OCI-LY7 (cell line): ENCODE measurements around the gene FLRT1. TPM values are rescaled to one million over a fixed set of nuclear protein-coding genes. Genes with fewer than 3 reads are reported as not detected.

ENCODE experiments used
- BruUV-seq: library from RNA; stranded (reverse); fragments of 400-500 nt; replicated peaks from 2 replicates; lab custom pipeline; 2021; lab: Mats Ljungman, UMichigan
- CTCF ChIA-PET: fragments of 300-600 bp; sonication (Branson Sonifier 250); formaldehyde crosslinking; loops from one replicate; lab custom pipeline; 2022; ENCODE audit warnings: antibody characterized with exemption; ENCODE audit not compliant: unreplicated experiment; lab: Charles Lee
- POLR2A ChIA-PET: fragments of 300-600 bp; sonication (Branson Sonifier 250); formaldehyde crosslinking; loops from one replicate; lab custom pipeline; 2022; ENCODE audit warnings: antibody characterized with exemption; lab: Charles Lee
- DNase-seq: peaks from one replicate; pipeline ENCODE4 v3.0.0-alpha.2; 2015; ENCODE audit warnings: low spot score
- H2AFZ ChIP-seq: fragments of 200-600 bp; sonication (generic), shearing (Covaris generic); 2 replicates; pipeline ENCODE4 v1.6.1; 2014; ENCODE audit warnings: mild to moderate bottlenecking, antibody characterized with exemption, low read length, moderate library complexity
- H3K27ac ChIP-seq: fragments of 200-600 bp; sonication (generic); 2 replicates; pipeline ENCODE4 v1.5.1; 2014; ENCODE audit warnings: mixed run types, low read depth, mild to moderate bottlenecking, moderate library complexity, low read length, inconsistent platforms; ENCODE audit not compliant: poor library complexity, severe bottlenecking
- H3K36me3 ChIP-seq: fragments of 200-600 bp; sonication (generic); 2 replicates; pipeline ENCODE4 v1.6.1; 2014; ENCODE audit warnings: mild to moderate bottlenecking, antibody characterized with exemption, low read length, moderate library complexity, mixed read lengths; ENCODE audit not compliant: insufficient read depth
- H3K4me1 ChIP-seq: fragments of 200-600 bp; sonication (generic); 2 replicates; pipeline ENCODE4 v1.5.1; 2014; ENCODE audit warnings: mild to moderate bottlenecking, low read length; ENCODE audit not compliant: insufficient read depth, poor library complexity, severe bottlenecking
- H3K4me2 ChIP-seq: fragments of 200-600 bp; sonication (generic); 2 replicates; pipeline ENCODE4 v1.6.1; 2014; ENCODE audit warnings: mild to moderate bottlenecking, low read length
- H3K4me3 ChIP-seq: fragments of 200-600 bp; sonication (generic); 2 replicates; pipeline ENCODE4 v1.5.1; 2014; ENCODE audit warnings: mild to moderate bottlenecking, low read depth, low read length; ENCODE audit not compliant: poor library complexity, severe bottlenecking
- H3K79me2 ChIP-seq: fragments of 200-600 bp; sonication (generic); 2 replicates; pipeline ENCODE4 v1.6.1; 2016; ENCODE audit warnings: low read depth, mild to moderate bottlenecking, low read length, moderate library complexity, mixed read lengths; ENCODE audit not compliant: insufficient read depth
- H3K9me2 ChIP-seq: fragments of 200-600 bp; sonication (generic); 2 replicates; pipeline ENCODE4 v1.6.1; 2016; ENCODE audit warnings: mild to moderate bottlenecking, low read length, mixed read lengths; ENCODE audit not compliant: insufficient read depth
- H3K9me3 ChIP-seq: fragments of 200-600 bp; sonication (generic); 2 replicates; pipeline ENCODE4 v1.6.1; 2014; ENCODE audit warnings: mild to moderate bottlenecking, mixed run types, low read length, mixed read lengths
- H4K20me1 ChIP-seq: fragments of 200-600 bp; sonication (generic); 2 replicates; pipeline ENCODE4 v1.6.1; 2014; ENCODE audit warnings: mild to moderate bottlenecking, antibody characterized with exemption, low read length, moderate library complexity, mixed read lengths; ENCODE audit not compliant: insufficient read depth
- EZH2phosphoT487 ChIP-seq: fragments of 200-600 bp; sonication (generic); IDR thresholded peaks from 2 replicates; pipeline ENCODE4 v1.6.1; 2018; ENCODE audit warnings: low read depth, borderline replicate concordance, mild to moderate bottlenecking, mixed run types, antibody characterized with exemption, low read length, moderate library complexity, mixed read lengths
- intact Hi-C: fragments of 100-400 bp; cut with micrococcal nuclease; formaldehyde crosslinking; loops from one replicate; pipeline ENCODE4 v1.10.0; 2022; ENCODE audit not compliant: unreplicated experiment
- total RNA-seq, 2 experiments: library from RNA; depleted of rRNA in 1 of 2; stranded (reverse); fragments of >200 nt in 1 of 2; shearing (Covaris generic) in 1 of 2; gene quantifications; 2 replicates each; pipeline ENCODE4 v1.2.3, GENCODE V29; 2014 to 2022
- TF ChIP-seq, protein P1 (sequence below): fragments of 200-600 bp; sonication (generic); conservative IDR thresholded peaks from 2 replicates; pipeline ENCODE4 v1.5.1; 2014; ENCODE audit warnings: mild to moderate bottlenecking, antibody characterized with exemption, low read length, moderate library complexity, mixed read lengths

The FLRT1 gene
- total RNA-seq, 2 experiments from 2014 or later, result not detected

DNA sequence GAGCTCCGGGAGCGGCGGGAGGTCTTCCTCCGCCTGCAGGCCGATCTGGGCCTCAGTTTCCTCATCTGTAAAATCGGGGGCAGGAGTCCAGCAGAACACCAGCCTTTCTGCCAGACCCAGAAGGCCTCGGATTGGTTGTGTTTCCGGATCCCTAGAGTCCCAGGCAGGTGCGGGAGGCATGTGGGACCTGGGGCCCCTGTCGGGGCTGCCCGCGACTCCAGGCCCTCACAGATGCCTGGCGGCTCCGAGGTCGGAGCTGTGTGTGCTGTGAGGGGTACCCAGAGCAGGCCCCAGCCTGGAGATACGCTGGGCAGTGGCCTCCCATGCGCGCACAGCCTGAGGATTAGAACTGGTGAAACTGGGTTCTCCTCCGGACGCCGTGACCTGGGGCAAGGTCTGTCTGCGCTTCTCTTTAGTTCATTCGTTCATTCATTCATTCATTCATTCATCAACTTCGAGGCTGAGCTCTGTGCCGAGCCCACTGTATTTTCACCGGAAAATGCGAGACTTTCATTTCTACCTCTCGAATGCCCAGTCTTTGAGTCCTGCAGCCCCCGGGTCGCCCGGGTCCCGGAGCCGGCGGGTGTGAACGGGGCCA, 24.6 kb downstream of the FLRT1 start:
- Histone ChIP-seq H3K9me2 (no peaks in the 10 kb centered on the region), H3K27ac (no peak overlapping the region), H3K4me3 (peak overlapping the region; percentile 54), H3K9me3 (no peaks in the 10 kb centered on the region), H2AFZ (peak overlapping the region; percentile 93; the same call in 1 of the 2 replicates), H4K20me1 (no peaks in the 10 kb centered on the region), H3K4me2 (peak overlapping the region; percentile 75), H3K36me3 (no peaks in the 10 kb centered on the region), H3K79me2 (no peaks in the 10 kb centered on the region), H3K4me1 (peaks cover 9% of the 10 kb centered on the region)
- BruUV-seq, result no TSS peak
- intact Hi-C loops, result no loop called here
- ChIA-PET CTCF (no interaction called here), POLR2A (interaction anchor here (0.6 kb wide), 1 partner anchor 232 kb away, joined by 3 read pairs; no protein-coding TSS in a partner anchor)
- DNase-seq, result no peak
- TF ChIP-seq, protein P1, sequence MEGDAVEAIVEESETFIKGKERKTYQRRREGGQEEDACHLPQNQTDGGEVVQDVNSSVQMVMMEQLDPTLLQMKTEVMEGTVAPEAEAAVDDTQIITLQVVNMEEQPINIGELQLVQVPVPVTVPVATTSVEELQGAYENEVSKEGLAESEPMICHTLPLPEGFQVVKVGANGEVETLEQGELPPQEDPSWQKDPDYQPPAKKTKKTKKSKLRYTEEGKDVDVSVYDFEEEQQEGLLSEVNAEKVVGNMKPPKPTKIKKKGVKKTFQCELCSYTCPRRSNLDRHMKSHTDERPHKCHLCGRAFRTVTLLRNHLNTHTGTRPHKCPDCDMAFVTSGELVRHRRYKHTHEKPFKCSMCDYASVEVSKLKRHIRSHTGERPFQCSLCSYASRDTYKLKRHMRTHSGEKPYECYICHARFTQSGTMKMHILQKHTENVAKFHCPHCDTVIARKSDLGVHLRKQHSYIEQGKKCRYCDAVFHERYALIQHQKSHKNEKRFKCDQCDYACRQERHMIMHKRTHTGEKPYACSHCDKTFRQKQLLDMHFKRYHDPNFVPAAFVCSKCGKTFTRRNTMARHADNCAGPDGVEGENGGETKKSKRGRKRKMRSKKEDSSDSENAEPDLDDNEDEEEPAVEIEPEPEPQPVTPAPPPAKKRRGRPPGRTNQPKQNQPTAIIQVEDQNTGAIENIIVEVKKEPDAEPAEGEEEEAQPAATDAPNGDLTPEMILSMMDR, result no peak
- no peak for TF ChIP-seq EZH2phosphoT487

DNA sequence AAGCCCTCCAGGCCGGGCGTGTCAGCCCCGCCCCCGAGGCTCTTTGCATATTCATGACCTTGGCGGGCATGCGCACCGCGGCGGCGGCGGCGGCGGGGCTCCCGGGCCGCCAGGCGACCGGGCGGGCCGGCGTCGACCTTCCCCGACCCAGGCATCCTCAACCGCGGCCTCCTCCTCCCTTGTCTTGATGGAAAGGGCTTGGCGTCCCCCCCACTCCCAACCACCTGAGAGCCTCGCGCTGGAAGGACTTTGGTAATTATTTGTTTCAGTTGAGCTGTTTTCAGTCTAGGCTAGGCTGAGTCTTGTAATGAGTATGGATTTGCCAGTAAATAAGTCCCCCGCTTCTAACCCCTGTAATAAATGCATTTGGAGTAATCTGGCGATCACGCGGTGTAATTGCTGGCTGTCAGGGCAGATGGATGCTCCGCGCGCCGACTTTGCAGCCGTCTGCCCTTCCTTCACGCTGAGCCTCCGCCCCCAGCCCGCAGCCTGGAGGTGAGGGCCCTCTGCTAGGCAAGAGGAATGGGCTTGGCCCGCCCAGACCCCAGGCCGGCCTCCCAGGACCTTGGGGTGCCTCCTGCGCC, 25.2 kb downstream of the FLRT1 start:
- no TSS peak for BruUV-seq
- no peaks in the 10 kb centered on the region for H3K9me2 ChIP-seq
- H4K20me1 ChIP-seq, result no peaks in the 10 kb centered on the region
- ChIA-PET CTCF (interaction anchor here (0.6 kb wide), 1 partner anchor 212 kb away, joined by 3 read pairs; no protein-coding TSS in a partner anchor), POLR2A (interaction anchor here (0.6 kb wide), 1 partner anchor 233 kb away, joined by 3 read pairs; no protein-coding TSS in a partner anchor)
- H3K27ac ChIP-seq, result no peak overlapping the region
- peak overlapping the region; percentile 75 for H3K4me2 ChIP-seq
- peaks cover 9% of the 10 kb centered on the region for H3K4me1 ChIP-seq
- no peaks in the 10 kb centered on the region for H3K9me3 ChIP-seq
- H3K36me3 ChIP-seq, result no peaks in the 10 kb centered on the region
- DNase-seq, result peak; percentile 70
- peak overlapping the region; percentile 93 for H2AFZ ChIP-seq
- H3K4me3 ChIP-seq, result peak overlapping the region; percentile 54
- H3K79me2 ChIP-seq, result no peaks in the 10 kb centered on the region
- intact Hi-C loops, result no loop called here
- TF ChIP-seq EZH2phosphoT487, result no peak
- TF ChIP-seq, protein P1, result no peak
